AG09319 (cell line): ENCODE results near the gene MLH1.

ENCODE experiments used
- DNase-seq: peaks from one replicate; pipeline ENCODE4 v3.0.0-alpha.2; 2010; ENCODE audit warnings: low read depth; ENCODE audit errors: extremely low read depth
- CTCF ChIP-seq: IDR thresholded peaks from 2 replicates; pipeline ENCODE4 v1.5.1; 2011; ENCODE audit warnings: low read depth, mild to moderate bottlenecking, inconsistent platforms, low read length, moderate library complexity

Gene MLH1

GRCh38 chr3:37016903-37017302, 23.6 kb downstream of the MLH1 start:
- no peak for TF ChIP-seq CTCF

GRCh38 chr3:37017683-37018082, 24.4 kb downstream of the MLH1 start:
- no peak for DNase-seq
- no peak for TF ChIP-seq CTCF

More at GRCh38 chr3:37016903-37017302, 23.6 kb downstream of the MLH1 start:
- DNase-seq: no peak

GRCh38 chr3:37024092-37024491, 30.8 kb downstream of the MLH1 start:
- TF ChIP-seq CTCF: peak; percentile 44
- DNase-seq: no peak

- TF ChIP-seq CTCF: no peak
Measured at GRCh38 chr3:37024820-37025405, 31.6 kb downstream of the MLH1 start.

GRCh38 chr3:37025561-37026335, 32.4 kb downstream of the MLH1 start:
- no peak for DNase-seq
- no peak for TF ChIP-seq CTCF

More at GRCh38 chr3:37024820-37025405, 31.6 kb downstream of the MLH1 start:
- no peak for DNase-seq

GRCh38 chr3:37026851-37027250, 33.5 kb downstream of the MLH1 start:
- no peak for TF ChIP-seq CTCF
- DNase-seq: no peak

- no peak for DNase-seq
- TF ChIP-seq CTCF: no peak
Measured at GRCh38 chr3:37028329-37028728, 35.0 kb downstream of the MLH1 start.
